ENCODE results near the gene TEX2.
"Not testable (repeated sequence)": the region's sequence is repeated elsewhere in the genome, so short reads cannot be mapped to it uniquely, and the experiment has no call there.

Gene TEX2

GRCh38 chr17:64187093-64187895 is 75.8 kb downstream of the TEX2 start:
- H3K27ac ChIP-seq: no peak overlapping the region
- no peak for DNase-seq (ENCODE audit: low read depth, low spot score)

GRCh38 chr17:64186171-64187092 is 76.6 kb downstream of the TEX2 start:
- DNase-seq (ENCODE audit: low read depth, low spot score): no peak
- no peak overlapping the region for H3K27ac ChIP-seq

DNA sequence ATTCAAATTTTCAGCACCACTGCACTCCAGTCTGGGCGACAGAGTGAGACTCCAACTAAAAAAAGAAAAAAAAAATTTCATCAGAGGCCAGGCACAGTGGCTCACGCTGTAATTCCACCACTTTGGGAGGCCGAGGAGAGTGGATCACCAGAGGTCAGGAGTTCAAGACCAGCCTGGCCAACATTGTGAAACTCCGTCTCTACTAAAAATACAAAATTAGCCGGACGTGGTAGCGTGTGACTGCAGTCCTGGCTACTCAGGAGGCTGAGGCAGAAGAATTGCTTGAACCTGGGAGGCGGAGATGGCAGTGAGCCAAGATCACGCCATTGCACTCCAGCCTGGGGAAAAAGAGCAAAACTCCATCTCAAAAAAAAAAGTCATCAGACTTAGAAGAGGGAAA is 77.5 kb downstream of the TEX2 start:
- not testable (repeated sequence) for DNase-seq (ENCODE audit: low read depth, low spot score); H3K27ac ChIP-seq

- H3K27ac ChIP-seq: no peak overlapping the region
- no peak for DNase-seq (ENCODE audit: low read depth, low spot score)
Observed at GRCh38 chr17:64185101-64185500, 78.0 kb downstream of the TEX2 start.

- no peak for DNase-seq (ENCODE audit: low read depth, low spot score)
- no peak overlapping the region for H3K27ac ChIP-seq
Observed at GRCh38 chr17:64183815-64184214, 79.2 kb downstream of the TEX2 start.

DNA sequence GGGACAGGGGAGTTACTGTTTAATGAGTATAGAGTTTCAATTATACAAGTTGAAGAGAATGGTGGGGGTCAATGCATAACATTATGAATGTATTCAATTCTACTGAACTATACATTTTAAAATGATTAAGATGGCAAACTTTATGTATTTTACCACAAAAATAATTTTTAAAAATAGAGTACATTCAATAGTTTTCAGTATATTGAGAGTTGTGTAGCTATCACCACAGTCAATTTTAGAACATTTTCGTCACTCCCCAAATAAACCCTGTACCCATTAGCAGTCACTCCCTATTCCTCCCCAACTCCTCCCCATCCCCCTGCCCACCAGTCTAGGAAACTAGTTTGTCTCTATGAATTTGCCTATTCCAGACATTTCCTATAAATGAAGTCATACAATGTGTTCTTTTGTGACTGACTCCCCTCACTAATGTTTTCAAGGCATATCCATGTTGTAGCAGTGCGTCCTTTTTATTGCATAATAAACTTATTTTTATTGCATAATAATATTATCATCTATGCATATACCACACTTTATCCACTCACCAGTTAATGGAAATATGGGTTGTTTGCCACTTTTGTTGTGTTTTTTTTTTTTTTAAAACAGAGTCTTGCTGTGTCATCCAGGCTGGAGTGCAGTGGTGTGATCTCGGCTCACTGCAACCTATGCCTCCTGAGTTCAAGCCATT is 80.6 kb downstream of the TEX2 start:
- DNase-seq (ENCODE audit: low read depth, low spot score): no peak
- H3K27ac ChIP-seq: no peak overlapping the region

GRCh38 chr17:64180089-64181073 is 82.7 kb downstream of the TEX2 start:
- H3K27ac ChIP-seq: no peak overlapping the region
- DNase-seq (ENCODE audit: low read depth, low spot score): no peak

DNA sequence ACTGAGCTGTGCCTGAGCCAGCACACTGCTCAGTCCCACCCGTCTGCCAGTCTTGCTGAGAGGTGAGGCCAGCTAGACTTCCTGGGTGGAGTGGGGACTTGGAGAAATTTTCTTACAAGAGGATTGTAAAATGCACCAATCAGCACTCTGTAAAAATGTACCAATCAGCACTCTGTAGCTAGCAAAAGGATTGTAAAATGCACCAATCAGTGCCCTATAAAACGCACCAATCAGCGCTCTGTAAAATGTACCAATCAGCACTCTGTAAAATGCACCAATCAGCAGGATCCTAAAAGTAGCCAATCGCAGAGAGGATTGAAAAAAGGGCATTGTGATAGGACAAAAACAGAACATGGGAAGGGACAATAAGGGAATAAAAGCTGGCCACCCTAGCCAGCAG is 84.0 kb downstream of the TEX2 start:
- H3K27ac ChIP-seq; DNase-seq (ENCODE audit: low read depth, low spot score): not testable (repeated sequence)

DNA sequence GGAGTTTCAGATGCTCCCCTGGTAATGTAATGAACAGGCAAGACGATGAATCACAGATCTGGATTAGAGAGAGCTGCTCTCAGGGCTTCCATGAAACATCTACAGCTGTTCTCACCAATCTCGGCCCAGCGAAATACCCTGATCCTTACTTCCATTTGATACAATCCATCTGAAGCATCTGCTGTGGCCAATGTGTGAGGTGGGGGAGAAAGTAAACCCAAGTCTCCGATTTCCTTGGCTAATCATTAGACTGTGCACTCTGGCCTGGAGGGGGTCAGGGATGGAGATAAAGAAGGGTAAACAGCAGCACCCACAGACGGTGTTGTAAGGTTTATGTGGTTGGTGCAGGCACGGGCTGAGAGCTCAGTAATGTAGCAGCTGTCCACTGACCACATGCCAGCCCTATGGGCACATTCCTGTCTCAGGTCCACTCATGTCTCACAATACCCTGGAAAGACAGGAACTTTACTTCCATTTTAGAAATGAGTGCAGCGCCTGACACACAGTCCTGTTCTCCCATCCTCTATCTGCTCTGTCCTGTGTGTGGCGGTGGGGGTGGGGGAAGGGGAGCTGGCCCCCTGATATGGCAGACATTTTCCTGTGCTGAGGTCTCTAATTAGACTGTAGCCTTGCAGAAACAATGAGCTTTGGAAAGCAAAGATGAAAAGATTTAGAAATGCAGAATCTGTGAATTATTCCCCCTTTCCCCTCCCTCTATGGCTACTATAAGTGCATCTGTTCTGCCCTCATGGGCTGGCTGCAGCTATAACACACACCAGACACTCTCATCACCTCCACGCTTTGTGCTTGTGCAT is 84.8 kb downstream of the TEX2 start:
- no peak for DNase-seq (ENCODE audit: low read depth, low spot score)
- no peak overlapping the region for H3K27ac ChIP-seq

GRCh38 chr17:64177311-64178010 is 85.6 kb downstream of the TEX2 start:
- H3K27ac ChIP-seq: no peak overlapping the region
- DNase-seq (ENCODE audit: low read depth, low spot score): no peak

DNA sequence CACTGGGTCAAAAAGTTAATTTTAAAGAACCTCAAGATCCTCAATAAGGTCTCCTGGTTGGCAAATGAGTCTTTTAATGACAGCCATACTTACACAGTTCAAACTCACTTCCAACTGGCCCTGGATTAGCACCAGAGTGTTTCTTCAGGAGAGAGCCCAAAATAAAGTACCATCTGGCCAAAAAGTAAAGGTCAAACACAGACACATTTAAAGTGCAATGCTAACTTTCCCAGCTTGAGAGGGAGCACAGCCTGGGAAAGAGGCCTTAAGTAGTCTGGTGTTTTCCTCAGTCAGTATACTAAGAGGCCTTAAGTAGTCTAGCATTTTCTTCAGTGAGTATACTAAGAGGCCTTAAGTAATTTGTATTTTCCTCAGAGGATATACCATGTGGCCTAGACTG is 86.5 kb downstream of the TEX2 start:
- H3K27ac ChIP-seq: no peak overlapping the region
- no peak for DNase-seq (ENCODE audit: low read depth, low spot score)

DNA sequence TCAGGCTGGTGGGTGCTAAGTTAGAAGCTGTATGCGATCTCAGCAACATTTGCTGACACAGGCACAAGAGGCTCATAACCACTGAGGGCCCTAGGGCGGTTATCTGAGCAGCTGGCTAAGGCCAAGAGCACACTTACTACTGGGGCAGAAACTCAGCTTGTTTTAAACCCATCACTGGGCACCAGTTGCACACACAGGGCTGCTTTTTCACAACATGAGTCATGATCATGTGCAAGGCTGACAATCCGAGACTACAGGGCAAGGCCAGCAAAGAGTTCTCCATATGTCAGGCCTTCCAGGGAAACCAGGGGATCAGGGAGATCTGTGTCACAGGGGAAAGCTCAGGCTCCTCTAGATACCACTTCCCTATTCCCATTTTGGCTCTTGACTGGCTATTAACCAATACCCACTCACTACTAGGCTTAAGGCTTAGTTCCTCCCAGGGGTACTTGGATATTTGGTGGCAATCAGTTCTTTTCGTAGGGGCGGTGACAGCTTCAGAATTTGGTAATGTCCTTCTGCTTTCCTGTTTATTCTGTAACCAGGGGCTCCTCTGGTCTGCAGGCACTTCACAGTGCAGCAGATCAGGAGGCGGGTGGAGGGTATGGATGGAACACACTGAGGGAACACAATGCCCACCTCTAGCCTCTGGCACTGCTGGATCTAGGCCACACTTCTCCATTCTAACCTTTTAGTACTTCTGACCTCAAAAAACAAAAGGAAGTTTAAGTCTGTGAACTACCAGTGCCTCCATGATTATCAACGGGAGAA is 88.2 kb downstream of the TEX2 start:
- no peak for DNase-seq (ENCODE audit: low read depth, low spot score)
- H3K27ac ChIP-seq: peak overlapping the region; percentile 24

- no peak overlapping the region for H3K27ac ChIP-seq
- no peak for DNase-seq (ENCODE audit: low read depth, low spot score)
Observed at GRCh38 chr17:64173646-64174045, 89.4 kb downstream of the TEX2 start.

DNA sequence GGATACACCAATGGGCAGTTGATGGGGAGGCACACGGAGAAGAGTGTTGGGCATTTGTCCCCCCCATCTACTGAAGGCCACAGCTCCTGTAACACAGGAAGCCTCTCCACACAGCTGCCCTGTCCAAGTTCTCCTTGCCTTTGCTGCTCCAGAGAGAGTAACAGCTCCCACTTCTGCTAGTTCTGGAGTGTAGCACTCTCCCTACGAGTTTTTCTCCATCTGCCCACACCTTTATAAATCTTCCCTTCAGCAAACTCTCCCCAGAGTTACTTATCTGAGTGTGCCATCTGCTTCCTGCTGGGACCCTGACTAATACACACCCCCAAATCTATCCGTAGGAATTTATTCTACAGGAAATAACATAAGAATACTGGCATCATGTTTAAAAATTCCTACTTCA is 90.5 kb downstream of the TEX2 start:
- no peak for DNase-seq (ENCODE audit: low read depth, low spot score)
- H3K27ac ChIP-seq: no peak overlapping the region

DNA sequence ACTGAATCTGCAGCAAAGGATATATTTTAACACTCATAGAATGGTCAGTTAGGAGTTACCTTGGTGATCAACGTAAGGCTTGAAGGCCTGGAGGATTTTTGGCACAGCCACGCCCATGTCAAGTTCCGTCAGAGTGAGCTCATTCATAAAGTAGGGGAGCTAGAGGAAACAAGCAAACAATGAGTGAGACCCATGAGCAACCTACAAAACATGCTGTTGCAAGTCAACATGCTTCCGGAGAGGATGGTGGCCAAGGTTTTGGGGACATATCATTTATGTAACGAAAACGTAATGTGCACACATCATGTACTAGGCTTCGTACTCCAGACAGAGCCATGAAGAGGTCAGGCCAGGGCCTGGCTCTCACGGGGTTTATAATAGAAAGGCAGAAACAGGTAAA is 92.0 kb downstream of the TEX2 start:
- H3K27ac ChIP-seq: peak overlapping the region; percentile 57
- DNase-seq (ENCODE audit: low read depth, low spot score): peak; percentile 64

DNA sequence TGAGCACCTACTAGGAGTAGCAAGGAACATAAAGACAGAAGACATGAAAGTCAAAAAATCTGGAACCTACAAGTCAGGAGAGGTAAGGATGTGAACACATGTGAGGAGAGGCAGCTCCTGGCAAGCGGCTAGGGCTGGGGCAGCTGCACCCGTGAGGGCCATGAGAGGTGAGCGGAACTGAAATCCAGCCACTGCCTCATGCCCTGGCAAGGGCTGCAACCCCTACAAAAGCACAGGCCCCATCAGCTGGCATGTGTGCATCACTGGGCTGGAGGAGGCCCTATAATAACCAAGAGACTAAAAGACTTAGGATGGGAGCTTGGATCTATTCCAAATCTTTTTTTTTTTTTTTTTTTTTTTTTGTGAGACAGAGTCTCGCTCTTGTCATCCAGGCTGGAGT is 92.8 kb downstream of the TEX2 start:
- H3K27ac ChIP-seq: peak overlapping the region; percentile 57
- no peak for DNase-seq (ENCODE audit: low read depth, low spot score)

GRCh38 chr17:64167666-64168065 is 95.4 kb downstream of the TEX2 start:
- H3K27ac ChIP-seq; DNase-seq (ENCODE audit: low read depth, low spot score): not testable (repeated sequence)

Measured in epithelial cell of prostate (primary cell).